Adrenal gland (tissue), 12 donors: ENCODE data around the gene RAD9A. TPM values are rescaled to one million over a fixed set of nuclear protein-coding genes. Genes with fewer than 3 reads are reported as not detected.

Source experiments
- DNase-seq, 7 donors: peaks; one replicate each; pipeline ENCODE4 v3.0.0-alpha.2; 2019 to 2020
- H3K27ac ChIP-seq, 5 donors: fragments of 200-600 bp; sonication (generic) in 4 of 5; 1 replicate in 3 of 5; 2 replicates in 2 of 5; pipeline versions ENCODE4 v1.5.1 to v1.8.0; 2016 to 2020; ENCODE audit warnings: mild to moderate bottlenecking in 1 of 5
- H3K27me3 ChIP-seq: fragments of 200-600 bp; 2 replicates; pipeline ENCODE4 v1.8.0; 2021
- H3K36me3 ChIP-seq, 2 donors: fragments of 200-600 bp; replicated peaks in 1 of 2; 1 replicate in 1 of 2; 2 replicates in 1 of 2; pipeline versions ENCODE4 v1.5.1 to v1.8.0; 2018 to 2022
- H3K4me1 ChIP-seq, 2 donors: fragments of 200-600 bp; replicated peaks in 1 of 2; 1 replicate in 1 of 2; 2 replicates in 1 of 2; pipeline versions ENCODE4 v1.5.1 to v1.8.0; 2018 to 2021
- H3K4me3 ChIP-seq, 4 donors: fragments of 200-600 bp; sonication (generic) in 3 of 4; one replicate each; pipeline ENCODE4 v1.5.1; 2016 to 2018
- H3K9me3 ChIP-seq, 3 donors: fragments of 200-600 bp; sonication (generic) in 1 of 3; replicated peaks in 1 of 3; 1 replicate in 2 of 3; 2 replicates in 1 of 3; pipeline versions ENCODE4 v1.5.1 to v1.8.0; 2016 to 2021
- POLR2A ChIP-seq, 2 donors: fragments of 450-650 bp; IDR thresholded peaks; one replicate each; pipeline ENCODE4 v1.6.1; 2017; ENCODE audit warnings: antibody characterized with exemption in 2 of 2, mild to moderate bottlenecking in 2 of 2, moderate library complexity in 1 of 2
- WGBS, 4 donors: extraction: QIAGEN DNeasy Blood & Tissue Kit in 2 of 4; methylation state at CpG; one replicate each; pipeline versions ENCODE4 v1.1.5 to v1.1.7; 2013 to 2017; 5-methylcytosine and 5-hydroxymethylcytosine counted together
- intact Hi-C, 2 donors: fragments of 100-400 bp; cut with DNase I; formaldehyde crosslinking; loops; one replicate each; pipeline versions ENCODE4 v1.14.1 to v1.15.0; 2022 to 2023
- polyA plus RNA-seq, 3 donors: library from polyadenylated mRNA; stranded (reverse); fragments of 200-250 nt in 2 of 3; fragments of 350-450 nt in 1 of 3; fragmentation: Illumina TruSeq in 1 of 3; extraction: RNeasy Lipid Tissue Mini Kit (QIAGEN cat#74804) in 1 of 3; gene quantifications; one replicate each; pipeline ENCODE4 v1.2.3, GENCODE V29; 2013 to 2014
- total RNA-seq, 9 donors: library from RNA; depleted of rRNA in 4 of 9; stranded (reverse); fragments of >200 nt in 4 of 9; fragments of 120-200 nt in 1 of 9; fragmentation: NEBNext Ultra II Directional in 1 of 9; extraction: Animal tissue kit (Norgen Biotek cat#: 25700) in 1 of 9; gene quantifications; one replicate each; pipeline versions ENCODE4 v1.1.0 to v1.2.4, GENCODE V29; 2013 to 2023
- TF ChIP-seq, protein P1 (sequence below), 6 experiments: fragments of 450-650 bp in 4 of 6; fragments of 200-600 bp in 2 of 6; sonication (generic) in 1 of 6; IDR thresholded peaks; 1 replicate in 5 of 6; 2 replicates in 1 of 6; pipeline versions ENCODE4 v1.5.1 to v1.8.0; 2016 to 2021; ENCODE audit warnings: antibody characterized with exemption in 6 of 6, mild to moderate bottlenecking in 2 of 6, moderate library complexity in 1 of 6
- donor health status: healthy with polysubstance abuse.
- donor health status: Bipolar disorder and iron deficiency.
- donor health status: DM: yes; HTN: yes; CAD: no.
- donor health status: DM: no; HTN: no; CAD: no.
- donor health status: DM: no; HTN: no; CAD: no.
- donor health status: DM: yes; HTN: yes; CAD: no.

The RAD9A gene
- total and polyA plus RNA-seq, 12 donors = 5.4 to 57.7 (median 15.0) TPM

DNA sequence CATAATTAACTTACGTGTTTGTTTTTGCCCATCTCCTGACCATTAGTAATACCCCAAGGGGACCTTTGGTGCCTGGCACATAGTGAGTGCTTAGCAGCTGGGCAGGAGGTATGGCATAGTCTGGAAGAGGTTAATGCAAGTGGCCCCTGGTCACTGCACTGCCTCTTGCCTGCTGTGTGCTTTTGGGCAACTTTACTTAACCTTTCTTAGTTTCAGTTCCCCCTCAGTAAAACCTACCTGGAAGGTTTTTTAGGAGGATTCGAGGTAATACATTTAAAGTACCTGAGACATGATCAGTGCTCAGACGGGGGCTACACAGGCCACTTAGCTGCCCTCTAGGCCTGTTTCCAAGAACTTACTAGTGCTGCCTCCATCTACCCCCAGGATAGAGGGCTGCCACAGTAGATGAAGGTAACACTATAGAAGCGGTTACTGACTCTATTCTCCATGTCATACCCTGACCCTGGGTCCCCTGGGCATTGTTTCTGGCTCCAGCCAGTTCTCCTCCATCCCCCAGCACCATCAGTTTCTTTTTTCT, 41.8 kb upstream of the RAD9A start:
- 82 to 91% (median 85%) methylated on average over 4 of the region's 4 CpGs for WGBS, 4 donors
- TF ChIP-seq POLR2A (IDR thresholded peaks at IDR 0.05) = no peak
- TF ChIP-seq, protein P1, sequence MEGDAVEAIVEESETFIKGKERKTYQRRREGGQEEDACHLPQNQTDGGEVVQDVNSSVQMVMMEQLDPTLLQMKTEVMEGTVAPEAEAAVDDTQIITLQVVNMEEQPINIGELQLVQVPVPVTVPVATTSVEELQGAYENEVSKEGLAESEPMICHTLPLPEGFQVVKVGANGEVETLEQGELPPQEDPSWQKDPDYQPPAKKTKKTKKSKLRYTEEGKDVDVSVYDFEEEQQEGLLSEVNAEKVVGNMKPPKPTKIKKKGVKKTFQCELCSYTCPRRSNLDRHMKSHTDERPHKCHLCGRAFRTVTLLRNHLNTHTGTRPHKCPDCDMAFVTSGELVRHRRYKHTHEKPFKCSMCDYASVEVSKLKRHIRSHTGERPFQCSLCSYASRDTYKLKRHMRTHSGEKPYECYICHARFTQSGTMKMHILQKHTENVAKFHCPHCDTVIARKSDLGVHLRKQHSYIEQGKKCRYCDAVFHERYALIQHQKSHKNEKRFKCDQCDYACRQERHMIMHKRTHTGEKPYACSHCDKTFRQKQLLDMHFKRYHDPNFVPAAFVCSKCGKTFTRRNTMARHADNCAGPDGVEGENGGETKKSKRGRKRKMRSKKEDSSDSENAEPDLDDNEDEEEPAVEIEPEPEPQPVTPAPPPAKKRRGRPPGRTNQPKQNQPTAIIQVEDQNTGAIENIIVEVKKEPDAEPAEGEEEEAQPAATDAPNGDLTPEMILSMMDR (IDR thresholded peaks at IDR 0.05) = no peak
- Histone ChIP-seq H3K27me3 (no peaks in the 10 kb centered on the region), H3K27ac (no peak overlapping the region), H3K4me1 (peaks cover 32 to 38% of the 10 kb centered on the region in 2 donors), H3K9me3 (no peaks in the 10 kb centered on the region), H3K36me3 (no peaks in the 10 kb centered on the region), H3K4me3 (no peak overlapping the region)
- intact Hi-C loops = loop anchor here in 1 of 2 donors (5.0 kb wide), 1 partner anchor 32 kb away; no protein-coding TSS in a partner anchor
- DNase-seq = no peak

DNA sequence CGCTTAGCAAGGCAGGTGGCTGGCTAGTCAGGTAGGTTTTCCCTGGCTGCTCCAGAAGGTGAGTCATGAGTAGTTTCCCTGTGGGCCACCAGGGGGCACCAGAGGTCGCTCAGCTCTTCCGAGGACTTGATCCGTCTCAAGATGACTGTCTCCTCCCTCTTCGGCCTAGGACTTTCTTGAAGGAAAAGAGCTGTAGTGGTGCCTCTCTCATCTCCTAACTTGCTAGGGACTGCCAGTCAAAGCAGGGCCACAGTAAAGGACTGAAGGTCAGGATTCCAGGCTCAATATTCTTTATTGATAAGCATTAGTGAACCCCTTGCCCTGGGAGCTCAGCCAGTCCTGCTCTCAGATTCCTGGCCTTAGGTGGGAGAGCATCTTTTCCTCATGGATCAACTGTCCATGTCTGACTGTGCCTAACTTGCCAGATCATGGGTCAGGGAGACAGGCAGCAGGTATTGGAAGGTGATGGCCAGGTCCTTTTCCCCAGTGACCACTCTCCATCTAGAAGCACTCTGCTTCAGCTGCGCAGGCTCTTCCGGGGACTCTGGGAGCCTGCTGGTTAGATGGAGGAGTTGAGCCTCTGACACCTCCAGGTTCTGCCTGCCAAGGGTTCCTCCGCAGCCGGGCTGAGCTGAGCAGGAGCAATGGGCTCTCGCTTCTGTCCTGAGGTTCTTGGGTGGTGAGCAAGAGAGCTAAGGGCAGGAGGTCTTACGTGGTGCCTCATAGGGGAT, 40.3 kb upstream of the RAD9A start:
- TF ChIP-seq POLR2A (IDR thresholded peaks at IDR 0.05) = no peak
- TF ChIP-seq, protein P1 (IDR thresholded peaks at IDR 0.05) = peak; percentile 77 to 92 (median 88)
- Histone ChIP-seq H3K36me3 (no peaks in the 10 kb centered on the region), H3K4me1 (peaks cover 37 to 51% of the 10 kb centered on the region in 2 donors), H3K27ac (peak overlapping the region in 4 of 5 donors; percentile 57 to 99 (median 98)), H3K9me3 (no peaks in the 10 kb centered on the region), H3K4me3 (no peak overlapping the region), H3K27me3 (no peaks in the 10 kb centered on the region)
- DNase-seq = peak in 6 of 7 donors; percentile 57 to 78 (median 65)
- WGBS, 4 donors = 48 to 55% (median 51%) methylated on average over 10 to 11 of the region's 11 CpGs
- intact Hi-C loops = loop anchor here in 1 of 2 donors (2.0 kb wide), 1 partner anchor 31 kb away; no protein-coding TSS in a partner anchor

DNA sequence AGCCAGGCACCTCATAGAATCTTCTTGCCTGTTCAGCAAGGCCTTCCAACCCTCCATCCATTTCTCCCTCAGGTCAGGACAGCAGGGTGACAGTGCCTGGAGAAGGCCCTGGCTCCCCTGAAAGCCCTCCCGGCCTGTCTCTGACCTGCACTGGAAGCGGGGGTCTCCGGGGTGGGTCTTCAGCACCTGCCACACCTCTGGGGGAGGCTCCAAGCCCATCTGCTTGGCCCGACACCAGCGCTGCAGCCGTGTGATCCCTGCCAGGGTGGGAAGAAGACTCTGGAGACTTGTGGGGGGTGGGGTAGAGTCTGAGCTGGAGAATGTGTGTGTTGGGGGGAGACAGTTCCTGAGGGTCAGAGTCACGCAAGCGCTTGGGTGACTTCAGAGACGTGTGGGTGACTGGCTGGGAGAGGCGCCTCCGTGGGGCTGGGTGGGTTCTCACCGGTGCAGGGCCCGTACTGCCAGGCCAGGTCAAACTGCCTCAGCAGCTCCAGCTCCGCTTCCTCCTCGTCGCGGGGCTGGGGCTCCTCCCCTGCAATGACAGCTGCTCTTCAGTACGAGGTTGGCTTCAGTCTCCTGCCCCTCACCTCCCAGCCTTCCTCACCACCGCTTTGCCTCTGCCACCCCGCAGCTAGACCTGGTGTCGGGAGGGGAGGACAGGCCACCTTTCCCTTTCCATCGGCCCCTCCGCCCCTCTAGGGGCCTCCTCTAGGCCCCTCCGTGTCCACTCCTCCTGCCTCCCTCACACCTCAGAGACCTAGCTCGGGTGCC, 39.1 kb upstream of the RAD9A start:
- Histone ChIP-seq H3K9me3 (no peaks in the 10 kb centered on the region), H3K36me3 (no peaks in the 10 kb centered on the region), H3K27me3 (no peaks in the 10 kb centered on the region), H3K27ac (peak overlapping the region; percentile 91 to 99 (median 98)), H3K4me1 (peaks cover 37 to 64% of the 10 kb centered on the region in 2 donors), H3K4me3 (peak overlapping the region; percentile 13 to 82 (median 56))
- peak in 3 of 7 donors; percentile 52 to 65 (median 65) for DNase-seq
- no peak for TF ChIP-seq POLR2A (IDR thresholded peaks at IDR 0.05)
- TF ChIP-seq, protein P1 (IDR thresholded peaks at IDR 0.05) = no peak
- WGBS, 4 donors = 0 to 16% (median 10%) methylated on average over 3 to 25 of the region's 25 CpGs
- intact Hi-C loops = loop anchor here in 1 of 2 donors (2.0 kb wide), 1 partner anchor 30 kb away; no protein-coding TSS in a partner anchor
